ENCODE measurements around the gene AKTIP.
A peak's percentile ranks its signal among the peaks of the same experiment; 100 is the strongest.

The AKTIP gene

DNA sequence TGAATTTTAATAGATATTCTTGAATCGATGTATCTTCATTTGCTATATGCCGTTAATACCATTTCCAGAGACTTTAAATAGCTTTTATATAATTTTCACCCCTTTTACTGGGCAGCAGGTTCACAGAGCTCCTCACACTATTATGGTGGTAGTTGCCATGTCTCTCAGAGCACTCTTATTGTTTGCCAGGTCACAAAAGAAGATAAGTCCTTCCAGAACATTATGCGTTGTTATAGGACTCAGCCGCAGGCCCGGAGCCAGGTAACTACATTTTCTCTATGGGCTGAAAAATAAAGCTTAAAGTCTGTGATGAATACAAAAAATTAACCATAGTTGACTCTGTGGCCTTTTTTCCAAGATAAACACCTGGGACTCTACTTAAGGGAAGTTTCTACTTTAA, 24.0 kb downstream of the AKTIP start:
- DNase-seq (ENCODE audit: low spot score): no peak

DNA sequence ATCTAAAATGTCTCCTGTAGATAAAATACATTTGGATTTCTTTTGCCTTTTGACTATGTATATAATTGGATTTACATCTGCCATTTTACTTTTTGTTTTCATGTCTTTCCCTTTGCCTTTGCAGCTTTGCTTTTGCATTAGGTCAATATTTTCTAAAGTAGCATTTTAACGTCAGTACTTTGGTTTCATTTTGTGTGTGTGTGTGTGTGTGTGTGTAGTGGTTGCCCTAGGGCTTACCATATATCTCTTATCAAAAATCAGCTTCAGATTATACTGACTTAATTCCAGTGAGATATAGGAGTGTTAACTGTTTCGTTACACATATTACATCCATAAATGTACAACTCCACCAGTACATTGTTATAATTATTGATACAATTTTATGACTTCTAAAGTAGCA, 26.1 kb downstream of the AKTIP start:
- DNase-seq (ENCODE audit: low spot score): no peak

DNA sequence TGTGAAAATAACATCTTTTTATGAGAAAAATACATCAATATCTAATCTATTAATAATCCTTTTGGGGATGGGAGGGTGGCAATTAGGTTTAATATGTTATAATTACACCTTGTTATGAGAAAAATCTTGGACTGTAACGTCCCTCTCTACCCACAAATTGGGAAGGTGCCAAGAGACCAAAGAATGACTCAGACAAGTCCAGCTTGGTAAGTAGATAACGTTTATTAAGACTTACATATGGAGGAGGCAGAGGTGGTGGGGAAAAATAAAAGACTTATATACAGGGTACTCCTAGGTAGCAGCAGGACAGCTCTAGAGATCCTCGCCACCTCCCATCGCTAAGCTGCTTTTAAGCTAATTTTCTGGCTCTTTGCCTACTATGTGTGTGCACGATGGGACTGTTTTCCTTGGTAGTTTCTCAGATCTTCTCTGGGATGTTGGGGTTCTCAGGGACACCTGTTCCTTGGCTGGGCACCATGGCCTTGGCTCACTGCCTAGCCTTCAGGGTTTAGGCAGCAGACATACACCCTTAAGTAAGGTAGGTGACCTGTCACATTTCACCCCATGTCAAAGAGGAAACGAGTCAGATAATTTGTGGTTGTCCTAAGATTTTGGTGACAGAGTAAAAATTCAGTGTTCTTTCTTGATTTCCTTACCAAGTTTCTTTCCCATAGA, 37.3 kb downstream of the AKTIP start:
- no peak for DNase-seq (ENCODE audit: low spot score)

DNA sequence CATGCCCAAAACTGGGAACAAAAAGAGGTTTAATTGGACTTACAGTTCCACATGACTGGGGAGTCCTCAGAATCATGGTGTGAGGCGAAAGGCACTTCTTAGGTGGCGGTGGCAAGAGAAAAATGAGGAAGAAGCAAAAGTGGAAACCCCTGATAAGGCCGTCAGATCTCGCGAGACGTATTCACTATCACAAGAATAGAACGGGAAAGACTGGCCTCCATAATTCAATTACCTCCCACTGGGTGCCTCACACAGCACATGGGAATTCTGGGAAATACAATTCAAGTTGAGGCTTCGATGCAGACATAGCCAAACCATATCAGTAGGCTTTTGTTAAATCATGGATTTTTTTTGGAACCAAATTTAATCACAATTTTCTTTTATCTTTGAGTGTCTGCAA, 44.4 kb downstream of the AKTIP start:
- DNase-seq (ENCODE audit: low spot score): no peak

DNA sequence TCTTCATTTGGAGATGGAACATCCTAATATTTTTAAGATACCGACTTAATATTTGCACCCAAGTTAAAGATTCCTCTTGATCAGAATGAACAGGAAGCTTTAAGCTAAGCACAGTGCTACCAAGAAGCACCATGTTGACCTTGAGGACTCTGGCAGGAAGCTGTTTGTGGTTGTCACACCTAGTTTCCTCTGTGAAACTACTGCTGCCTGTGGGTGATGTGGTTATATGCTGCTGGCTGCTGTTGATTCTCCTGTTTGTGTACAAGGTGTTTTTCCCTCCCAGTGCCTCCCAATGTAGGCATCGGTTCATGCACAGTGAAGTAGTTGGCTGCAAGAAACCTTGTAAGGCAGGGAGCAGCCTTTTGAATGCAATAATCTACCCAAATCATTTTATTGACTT, 45.3 kb downstream of the AKTIP start:
- peak; percentile 89 for DNase-seq (ENCODE audit: low spot score)

DNA sequence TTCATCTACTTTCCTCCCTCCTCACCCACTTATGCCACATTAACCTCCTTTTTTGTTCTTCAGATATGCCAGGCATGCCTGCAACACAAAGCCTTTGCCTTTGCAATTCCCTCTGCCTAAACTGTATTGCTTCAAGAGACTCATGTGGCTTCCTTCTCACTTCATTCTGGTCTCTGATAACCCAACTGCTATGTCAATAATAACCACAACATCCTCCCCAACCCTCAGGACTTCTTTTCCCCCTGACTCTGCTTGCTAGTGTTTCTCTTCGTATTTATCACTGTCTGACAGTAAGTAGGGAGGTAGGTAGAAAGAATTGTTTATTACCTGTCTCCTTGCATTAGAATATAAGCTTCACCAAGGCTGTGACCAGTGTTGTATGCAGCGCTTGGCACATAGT, 46.4 kb downstream of the AKTIP start:
- peak; percentile 79 for DNase-seq (ENCODE audit: low spot score)

DNA sequence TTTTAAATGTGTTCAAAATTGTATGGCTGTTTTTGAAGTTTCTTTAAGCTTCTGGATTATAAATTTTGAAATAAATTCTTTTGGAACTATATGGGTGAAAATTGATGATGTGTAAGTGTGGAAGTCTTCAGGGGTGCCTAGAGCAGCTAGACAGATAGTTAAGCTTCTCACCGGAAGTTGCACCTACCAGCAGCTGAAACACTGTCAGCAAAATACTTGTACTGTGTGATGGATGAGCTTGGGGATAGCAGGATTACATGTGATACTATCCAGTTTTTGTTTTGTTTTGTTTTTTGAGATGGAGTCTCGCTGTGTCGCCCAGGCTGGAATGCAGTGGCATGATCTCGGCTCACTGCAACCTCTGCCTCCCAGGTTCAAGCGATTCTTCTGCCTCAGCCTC, 49.1 kb downstream of the AKTIP start:
- peak; percentile 42 for DNase-seq (ENCODE audit: low spot score)

DNA sequence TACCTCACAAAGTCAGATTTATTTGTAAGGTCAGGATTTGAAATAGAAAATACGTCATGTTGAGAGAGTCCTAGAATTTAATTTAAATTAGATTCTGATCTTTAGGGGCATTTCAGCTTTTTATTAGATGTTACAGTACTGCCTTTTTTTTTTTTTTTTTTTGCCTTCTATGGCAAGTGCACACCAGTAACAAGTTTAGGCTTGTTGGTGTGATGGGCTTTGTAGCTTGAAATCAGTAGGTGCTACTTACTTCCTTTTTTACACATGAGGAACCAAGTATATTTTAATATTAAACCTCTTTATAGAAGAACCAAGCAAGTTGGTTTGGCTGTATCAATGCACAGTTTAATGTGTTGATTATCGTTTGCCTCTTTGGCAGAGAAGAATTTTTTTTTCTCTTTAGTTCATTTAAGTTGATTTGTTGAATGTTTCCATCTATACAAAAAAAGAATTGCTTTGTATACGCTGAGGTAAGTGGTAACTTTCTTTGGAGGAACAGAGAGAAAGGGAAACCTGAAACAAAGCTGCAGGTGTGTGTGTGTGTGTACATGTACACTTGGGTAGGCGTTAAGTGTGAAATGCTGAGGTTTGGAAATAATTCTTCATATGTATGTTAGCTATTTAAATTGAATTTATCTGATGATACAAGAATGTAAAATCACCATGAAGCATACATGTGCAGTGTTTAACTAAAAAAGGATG, 53.0 kb downstream of the AKTIP start:
- DNase-seq (ENCODE audit: low spot score): no peak

DNA sequence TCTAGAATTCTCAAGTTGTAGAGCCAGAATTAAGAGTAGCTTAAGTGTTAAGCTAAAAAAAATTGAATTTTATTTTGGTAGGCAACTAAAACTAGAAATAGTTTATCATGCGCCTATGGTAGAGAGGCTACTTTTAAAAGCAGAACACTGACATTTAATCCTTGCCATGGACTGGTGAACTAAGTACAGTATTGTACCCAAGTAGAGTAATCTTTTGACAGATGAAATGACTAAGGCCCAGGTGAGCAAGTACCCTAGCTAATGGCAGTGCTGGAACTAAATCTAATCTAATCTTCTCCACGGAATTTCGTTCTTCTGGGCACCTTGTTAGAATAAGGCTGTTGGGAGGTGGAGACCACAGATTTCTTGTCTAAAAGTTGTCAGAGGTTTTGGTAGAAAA, 56.9 kb downstream of the AKTIP start:
- no peak for DNase-seq (ENCODE audit: low spot score)

DNA sequence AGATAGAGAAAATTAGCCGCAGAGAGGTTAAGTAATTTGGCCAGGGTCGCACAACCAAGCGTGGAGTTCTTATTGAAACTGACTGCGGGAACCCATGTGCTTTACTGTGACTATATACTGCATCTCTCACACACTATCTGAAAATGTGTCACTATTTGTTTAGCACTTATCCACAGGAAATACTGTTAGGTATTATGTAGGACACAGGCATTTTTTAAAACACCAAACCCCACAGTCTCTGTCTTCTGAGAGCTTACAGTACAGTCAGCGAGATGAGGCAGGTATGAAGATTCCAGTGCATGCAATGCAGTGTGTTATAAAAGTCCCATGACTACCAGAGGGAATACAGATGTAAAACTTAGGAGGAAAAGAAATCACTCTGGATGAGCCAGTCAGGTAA, 57.5 kb downstream of the AKTIP start:
- DNase-seq (ENCODE audit: low spot score): peak; percentile 16

Data from CD4-positive, alpha-beta T cell treated with Interleukin-6 at 100 ng/mL for 8 hours (primary cell).